ENCODE data around the gene RICTOR. TPM values are rescaled to one million over a fixed set of nuclear protein-coding genes. Genes with fewer than 3 reads are reported as not detected.

RICTOR gene
- total and polyA plus RNA-seq, 9 of the 15 experiments (the other 6 are each of a cell fraction or from before 2014, with no cell fraction given): 13.9 to 46.6 (median 22.6) TPM

- TF ChIP-seq, protein P1, sequence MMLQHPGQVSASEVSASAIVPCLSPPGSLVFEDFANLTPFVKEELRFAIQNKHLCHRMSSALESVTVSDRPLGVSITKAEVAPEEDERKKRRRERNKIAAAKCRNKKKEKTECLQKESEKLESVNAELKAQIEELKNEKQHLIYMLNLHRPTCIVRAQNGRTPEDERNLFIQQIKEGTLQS (IDR thresholded peaks at IDR 0.05): peak; percentile 86
- TF ChIP-seq, protein P1 (CRISPR knock-in tag; conservative IDR thresholded peaks at IDR 0.05): no peak
- no peak for TF ChIP-seq ZKSCAN3 (CRISPR knock-in tag; IDR thresholded peaks at IDR 0.05)
- no peak for TF ChIP-seq NR1H2 (CRISPR knock-in tag; IDR thresholded peaks at IDR 0.05)
- no peak for TF ChIP-seq XRCC4 (IDR thresholded peaks at IDR 0.05; ENCODE audit: extremely low read depth, insufficient read depth, insufficient read length)
- TF ChIP-seq ZNF445 (CRISPR knock-in tag; IDR thresholded peaks at IDR 0.05; ENCODE audit: low read depth): no peak
- no peak for TF ChIP-seq ZC3H4 (CRISPR knock-in tag; IDR thresholded peaks at IDR 0.05; ENCODE audit: borderline replicate concordance)
- no peak for TF ChIP-seq ETV6 (IDR thresholded peaks at IDR 0.05; ENCODE audit: borderline replicate concordance in 1 of 2, low read depth in 2 of 2, low read length in 1 of 2)
- TF ChIP-seq ETV6 (CRISPR knock-in tag; IDR thresholded peaks at IDR 0.05; ENCODE audit: borderline replicate concordance): no peak
- no peak for TF ChIP-seq ZNF444 (CRISPR knock-in tag; IDR thresholded peaks at IDR 0.05)
- TF ChIP-seq, protein P2, sequence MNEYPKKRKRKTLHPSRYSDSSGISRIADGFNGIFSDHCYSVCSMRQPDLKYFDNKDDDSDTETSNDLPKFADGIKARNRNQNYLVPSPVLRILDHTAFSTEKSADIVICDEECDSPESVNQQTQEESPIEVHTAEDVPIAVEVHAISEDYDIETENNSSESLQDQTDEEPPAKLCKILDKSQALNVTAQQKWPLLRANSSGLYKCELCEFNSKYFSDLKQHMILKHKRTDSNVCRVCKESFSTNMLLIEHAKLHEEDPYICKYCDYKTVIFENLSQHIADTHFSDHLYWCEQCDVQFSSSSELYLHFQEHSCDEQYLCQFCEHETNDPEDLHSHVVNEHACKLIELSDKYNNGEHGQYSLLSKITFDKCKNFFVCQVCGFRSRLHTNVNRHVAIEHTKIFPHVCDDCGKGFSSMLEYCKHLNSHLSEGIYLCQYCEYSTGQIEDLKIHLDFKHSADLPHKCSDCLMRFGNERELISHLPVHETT (CRISPR knock-in tag; conservative IDR thresholded peaks at IDR 0.05 in 1 of 2, IDR thresholded peaks at IDR 0.05 in 1 of 2): 0 out of 4 replicates have a peak, but pooled peaks of 1 of the 2 experiments have one; percentile 20
- no peak for TF ChIP-seq ELF4 (CRISPR knock-in tag; IDR thresholded peaks at IDR 0.05)
- no peak for TF ChIP-seq POLR2B (IDR thresholded peaks at IDR 0.05; ENCODE audit: low read depth, partially characterized antibody)
- no peak for TF ChIP-seq HINFP (tag; conservative IDR thresholded peaks at IDR 0.05; ENCODE audit: low read depth)
- TF ChIP-seq THRB (CRISPR knock-in tag; conservative IDR thresholded peaks at IDR 0.05): no peak
- no peak for TF ChIP-seq ZNF174 (CRISPR knock-in tag; IDR thresholded peaks at IDR 0.05)
- no peak for TF ChIP-seq ZFPM2 (CRISPR knock-in tag; IDR thresholded peaks at IDR 0.05)
- no peak for TF ChIP-seq POLR2G (IDR thresholded peaks at IDR 0.05; ENCODE audit: low read depth, low read length)
- no peak for TF ChIP-seq ZNF57 (CRISPR knock-in tag; IDR thresholded peaks at IDR 0.05)
- TF ChIP-seq SMARCA5 (IDR thresholded peaks at IDR 0.05): no peak
- no peak for TF ChIP-seq TAF15 (IDR thresholded peaks at IDR 0.05; ENCODE audit: low read depth, low read length)
- TF ChIP-seq JUND (IDR thresholded peaks at IDR 0.05; ENCODE audit: borderline replicate concordance, low read depth, low read length): peak; percentile 86
- peak; percentile 93 for TF ChIP-seq JUND (tag; IDR thresholded peaks at IDR 0.05; ENCODE audit: borderline replicate concordance, low read depth, low read length)
Measured at GRCh38 chr5:39076757-39077728, 2.8 kb upstream of the RICTOR start (continued).
